ENCODE measurements around the gene RNF26.

RNF26 gene

DNA sequence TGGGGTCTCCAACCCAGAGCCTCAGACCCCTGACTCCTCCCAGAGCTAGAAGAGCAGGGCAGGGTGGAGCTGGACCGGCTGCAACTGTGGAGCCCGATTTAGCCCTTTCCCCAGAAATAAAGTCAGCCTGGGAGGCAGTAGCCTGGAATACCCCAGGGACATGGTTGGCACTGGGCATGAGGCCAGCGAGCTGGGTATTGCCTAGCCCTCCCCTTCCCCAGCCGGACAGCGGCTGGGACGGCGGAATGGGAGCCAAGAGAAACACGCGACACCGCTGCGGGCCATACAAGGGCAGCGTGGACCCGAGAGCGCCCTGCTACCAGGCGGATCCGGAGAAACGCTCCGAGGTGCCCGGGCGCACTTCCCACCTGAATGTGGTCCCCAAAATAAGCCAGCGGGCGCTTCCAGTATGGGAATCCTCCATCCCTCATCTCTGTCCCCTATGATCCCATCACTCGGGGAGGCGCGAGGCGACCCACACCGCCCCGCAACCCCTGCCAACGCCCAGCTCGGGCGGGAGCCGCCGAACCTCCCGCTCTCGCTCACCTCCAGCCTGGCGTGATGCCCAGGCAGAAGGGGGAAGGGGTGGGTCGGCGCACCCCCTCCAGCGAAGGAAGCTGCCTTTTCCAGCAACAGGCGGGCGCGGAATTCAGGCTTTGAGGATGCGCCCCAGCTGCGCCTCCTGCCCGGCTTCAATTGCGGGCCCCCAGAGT, 18.2 kb upstream of the RNF26 start:
- no peak for DNase-seq

GRCh38 chr11:119316729-119317591, 17.4 kb upstream of the RNF26 start, which contains the start of gene MCAM:
TSS of gene MCAM (minus strand) at chr11:119317130. CDS start at chr11:119317101, 29 bp downstream.
- DNase-seq, result no peak

- no peak for DNase-seq
Measured at GRCh38 chr11:119317592-119318239, 16.6 kb upstream of the RNF26 start.

GRCh38 chr11:119318240-119319135, 15.8 kb upstream of the RNF26 start:
- no peak for DNase-seq

DNA sequence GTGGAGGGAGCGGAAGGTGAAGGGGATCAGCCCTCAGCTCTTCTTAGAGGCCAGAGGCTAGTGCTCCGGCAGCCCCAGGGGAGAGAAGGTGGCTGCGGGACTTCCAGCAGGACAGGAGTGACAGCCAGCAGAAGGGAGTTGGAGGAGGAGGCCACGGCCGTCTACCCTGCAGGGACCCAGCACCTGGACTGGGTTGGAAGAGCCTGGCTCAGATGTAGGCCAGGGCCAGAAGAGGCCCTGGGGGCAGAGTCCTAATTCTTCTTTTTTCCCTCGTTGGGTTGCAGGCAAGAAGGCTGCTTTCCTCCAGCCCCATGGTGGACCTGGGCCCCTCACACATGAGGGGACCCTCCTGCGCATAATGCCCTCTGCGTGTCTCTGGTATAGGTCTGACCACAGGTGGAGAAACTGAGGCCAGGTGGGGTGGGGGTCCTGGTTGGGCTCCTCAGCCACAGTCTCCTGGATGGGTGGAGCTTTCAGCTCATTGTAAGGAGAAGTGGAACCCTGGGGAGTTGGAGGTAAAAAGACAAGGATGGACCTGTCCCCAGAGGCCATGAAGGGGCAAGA, 15.1 kb upstream of the RNF26 start:
- DNase-seq, result no peak

DNA sequence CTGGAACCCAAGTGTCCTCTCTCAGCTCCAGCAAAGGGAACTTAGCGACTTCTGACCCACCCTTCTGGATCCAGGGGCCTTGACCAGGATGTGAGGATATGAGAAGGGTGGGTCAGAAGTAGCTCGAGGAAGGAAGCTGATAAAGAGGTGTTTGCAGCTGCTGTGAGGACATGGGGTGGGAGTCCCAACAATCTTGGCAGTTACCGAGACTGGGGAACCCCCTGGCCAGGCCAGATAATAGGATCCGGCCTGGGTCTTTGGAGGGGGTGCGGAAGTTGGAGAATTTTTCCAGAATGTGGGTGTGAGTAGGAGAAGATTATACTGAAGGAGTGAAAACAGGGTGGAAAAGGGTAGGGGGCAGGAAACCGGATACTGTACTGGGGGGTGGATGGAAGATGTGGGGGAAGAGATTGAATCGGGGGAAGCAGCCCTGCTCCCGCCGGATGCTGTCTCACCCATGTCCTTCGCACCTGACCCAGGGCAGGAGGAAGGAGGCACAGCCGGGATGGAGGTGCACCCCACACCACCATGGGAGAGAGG, 14.6 kb upstream of the RNF26 start:
- DNase-seq, result no peak

- DNase-seq, result no peak
Measured at GRCh38 chr11:119320240-119320775, 14.0 kb upstream of the RNF26 start.

- DNase-seq, result no peak
Measured at GRCh38 chr11:119320776-119321524, 13.4 kb upstream of the RNF26 start.

DNA sequence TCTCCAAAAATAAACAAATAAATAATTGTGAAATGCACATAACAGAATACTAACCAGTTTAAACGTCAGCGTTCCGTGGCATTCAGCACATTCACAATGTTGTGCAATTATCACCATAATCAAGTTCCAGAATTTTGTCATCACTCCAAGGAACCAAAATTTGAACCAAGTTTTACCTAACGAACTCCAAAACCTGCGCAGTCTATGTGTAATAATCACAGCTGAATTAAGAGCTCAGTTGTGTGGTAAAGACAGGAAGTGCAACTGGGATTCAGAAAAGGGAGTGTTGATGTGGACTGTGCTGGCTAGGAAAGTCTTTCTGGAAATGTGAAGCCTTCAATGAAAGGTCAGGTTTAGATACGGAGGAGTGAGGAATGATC, 12.0 kb upstream of the RNF26 start:
- DNase-seq, result no peak

DNA sequence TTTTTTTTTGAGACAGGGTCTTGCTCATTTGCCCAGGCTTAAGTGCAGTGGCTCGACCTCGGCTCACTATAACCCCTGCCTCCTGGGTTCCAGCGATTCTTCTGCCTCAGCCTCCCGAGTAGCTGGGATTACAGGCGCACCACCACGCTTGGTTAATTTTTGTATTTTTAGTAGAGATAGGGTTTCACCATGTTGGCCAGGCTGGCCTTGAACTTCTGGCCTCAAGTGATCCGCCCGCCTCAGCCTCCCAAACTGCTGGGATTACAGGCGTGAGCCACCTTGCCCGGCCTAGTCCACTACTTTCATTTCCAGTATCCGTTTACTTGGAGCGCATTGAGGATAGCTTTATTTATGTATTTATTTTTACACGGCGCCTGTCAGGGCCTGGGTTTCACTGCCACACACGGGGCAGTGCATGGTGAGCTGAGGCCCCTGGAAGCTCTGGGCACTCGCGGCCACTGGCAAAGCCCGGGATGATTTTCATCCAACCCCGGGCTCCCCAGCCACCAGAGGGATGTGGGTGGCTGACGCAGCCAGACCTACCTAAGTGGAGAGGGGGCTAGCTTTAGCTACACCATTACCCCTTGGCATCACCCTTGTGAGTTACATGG, 11.3 kb upstream of the RNF26 start:
- no peak for DNase-seq

- no peak for DNase-seq
Measured at GRCh38 chr11:119323532-119324033, 10.7 kb upstream of the RNF26 start.

DNA sequence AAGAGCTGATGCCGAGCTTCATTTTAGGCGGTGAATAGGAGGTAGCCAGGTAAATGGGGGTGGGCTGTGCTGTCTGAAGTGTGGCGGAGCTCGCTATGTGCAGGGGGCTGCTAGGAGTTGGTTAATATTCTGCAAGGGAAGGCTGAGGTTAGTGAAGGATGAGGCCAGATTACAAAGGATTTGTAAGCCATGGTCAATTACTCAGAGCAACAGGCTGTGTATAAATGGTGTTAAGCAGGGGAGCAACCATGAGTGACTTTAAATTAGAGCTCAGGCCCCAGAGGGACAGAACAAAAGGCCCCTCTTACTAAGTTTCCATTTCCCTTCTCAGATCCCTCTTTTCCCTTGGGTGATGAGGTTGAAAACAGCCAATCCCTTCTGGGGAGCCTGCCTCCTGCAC, 10.1 kb upstream of the RNF26 start:
- DNase-seq, result no peak

DNA sequence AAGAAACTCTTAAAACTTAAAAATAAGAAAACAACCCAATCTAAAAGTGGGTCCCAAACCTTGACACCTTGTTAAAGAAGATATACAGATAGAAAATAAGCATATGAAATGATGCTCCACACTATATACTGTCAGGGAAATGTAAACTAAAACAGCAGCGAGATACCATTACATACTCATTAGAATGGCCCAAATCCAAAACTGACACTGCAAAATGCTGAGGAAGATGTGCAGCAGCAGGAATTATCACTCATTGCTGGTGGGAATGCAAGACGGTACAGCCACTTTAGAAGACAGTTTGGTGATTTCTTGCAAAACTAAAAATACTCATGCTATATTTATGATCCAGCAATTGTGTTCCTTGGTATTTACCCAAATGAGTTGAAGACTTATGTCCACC, 5.0 kb upstream of the RNF26 start:
- no peak for DNase-seq

- no peak for DNase-seq
Measured at GRCh38 chr11:119330237-119330636, 4.1 kb upstream of the RNF26 start.

- DNase-seq, result no peak
Measured at GRCh38 chr11:119332111-119332765, 2.1 kb upstream of the RNF26 start.

- no peak for DNase-seq
Measured at GRCh38 chr11:119335091-119335654, 846 bp downstream of the RNF26 start.

DNA sequence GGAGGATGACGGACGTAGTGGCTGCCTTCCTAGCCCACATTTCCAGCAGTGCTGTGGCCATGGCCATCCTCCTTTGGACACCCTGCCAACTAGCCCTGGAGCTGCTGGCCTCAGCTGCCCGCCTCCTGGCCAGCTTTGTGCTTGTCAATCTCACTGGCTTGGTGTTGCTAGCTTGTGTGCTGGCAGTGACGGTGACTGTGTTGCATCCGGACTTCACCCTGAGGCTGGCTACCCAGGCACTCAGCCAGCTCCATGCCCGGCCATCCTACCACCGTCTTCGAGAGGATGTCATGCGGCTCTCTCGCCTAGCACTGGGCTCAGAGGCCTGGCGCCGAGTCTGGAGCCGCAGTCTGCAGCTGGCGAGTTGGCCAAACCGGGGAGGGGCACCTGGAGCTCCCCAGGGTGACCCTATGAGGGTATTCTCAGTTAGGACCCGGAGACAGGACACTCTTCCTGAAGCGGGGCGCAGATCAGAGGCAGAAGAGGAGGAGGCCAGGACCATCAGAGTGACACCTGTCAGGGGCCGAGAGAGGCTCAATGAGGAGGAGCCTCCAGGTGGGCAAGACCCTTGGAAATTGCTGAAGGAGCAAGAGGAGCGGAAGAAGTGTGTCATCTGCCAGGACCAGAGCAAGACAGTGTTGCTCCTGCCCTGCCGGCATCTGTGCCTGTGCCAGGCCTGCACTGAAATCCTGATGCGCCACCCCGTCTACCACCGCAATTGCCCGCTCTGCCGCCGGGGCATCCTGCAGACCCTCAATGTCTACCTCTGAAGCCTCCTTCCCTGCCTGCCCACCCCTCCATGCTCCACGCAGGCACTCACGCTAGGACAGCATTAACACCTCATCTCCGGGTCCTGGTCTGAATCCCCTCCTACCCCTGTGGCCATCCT, 1.6 kb downstream of the RNF26 start:
- no peak for DNase-seq

DNA sequence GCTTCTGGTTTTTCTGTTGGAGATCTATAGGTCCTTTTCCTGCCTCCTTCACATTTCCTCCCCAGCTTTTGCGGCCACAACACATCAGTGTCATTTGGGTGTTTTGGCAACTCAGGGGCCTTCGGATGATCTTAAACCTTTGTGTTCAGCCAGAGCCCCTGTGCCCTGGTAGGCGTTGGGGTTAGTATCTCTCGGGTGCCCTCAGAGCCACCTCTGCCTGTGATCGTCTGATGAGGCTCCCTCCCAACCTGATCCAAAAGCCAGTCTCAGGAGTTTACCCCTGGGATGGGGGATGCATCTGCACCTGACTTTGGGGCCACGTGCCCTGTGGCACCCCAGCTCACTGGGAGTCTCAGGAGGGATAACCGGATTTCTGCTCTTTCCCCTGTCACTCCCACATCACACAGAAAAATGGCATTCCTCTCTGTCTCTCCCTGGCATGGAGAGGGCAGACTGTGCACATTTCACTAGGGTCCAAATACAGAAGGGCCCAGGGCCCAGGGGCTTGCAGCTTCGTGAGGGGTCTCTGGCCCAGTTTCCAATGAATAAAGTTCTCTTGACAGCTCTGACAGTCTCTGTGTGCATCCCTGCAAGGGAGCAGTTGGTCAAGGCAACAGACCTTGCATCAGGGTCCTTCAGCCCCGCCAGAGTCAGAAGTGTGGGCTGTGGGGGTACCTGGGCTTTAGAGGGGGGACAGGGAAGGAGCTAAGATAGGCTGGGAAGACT, 2.6 kb downstream of the RNF26 start:
- no peak for DNase-seq
